Neutrophil (primary cell): ENCODE data around the gene SMC6.

Source experiments
- H3K27ac ChIP-seq: fragments of 200-600 bp; sonication (generic); 2 replicates; pipeline ENCODE4 v1.5.1; 2016; ENCODE audit warnings: mild to moderate bottlenecking, moderate library complexity
- H3K27me3 ChIP-seq: fragments of 200-600 bp; sonication (generic); 2 replicates; pipeline ENCODE4 v1.6.0; 2016; ENCODE audit warnings: mild to moderate bottlenecking
- H3K36me3 ChIP-seq: fragments of 200-600 bp; sonication (generic); 2 replicates; pipeline ENCODE4 v1.5.1; 2017
- H3K4me1 ChIP-seq, 2 experiments: fragments of 200-600 bp in 1 of 2; sonication (generic) in 1 of 2; 1 replicate in 1 of 2; 2 replicates in 1 of 2; pipeline versions ENCODE4 v1.5.1 to v1.6.1; 2013 to 2016; ENCODE audit warnings: low read depth in 1 of 2, low read length in 1 of 2, mild to moderate bottlenecking in 1 of 2, moderate library complexity in 1 of 2; ENCODE audit not compliant: control insufficient read depth in 1 of 2, insufficient read depth in 1 of 2
- H3K4me3 ChIP-seq, 2 experiments: fragments of 200-600 bp in 1 of 2; sonication (generic) in 1 of 2; 1 replicate in 1 of 2; 2 replicates in 1 of 2; pipeline ENCODE4 v1.5.1; 2013 to 2016; ENCODE audit warnings: low read depth in 1 of 2, low read length in 1 of 2, mild to moderate bottlenecking in 1 of 2, moderate library complexity in 1 of 2
- H3K9me3 ChIP-seq: fragments of 200-600 bp; sonication (generic); 2 replicates; pipeline ENCODE4 v1.5.1; 2016
- CTCF ChIP-seq: fragments of 200-600 bp; sonication (generic); IDR thresholded peaks from 2 replicates; pipeline ENCODE4 v1.5.1; 2016; ENCODE audit warnings: antibody characterized with exemption

SMC6 gene

GRCh38 chr2:17706845-17707244, 46.8 kb downstream of the SMC6 start:
- H3K27ac ChIP-seq, result no peak overlapping the region
- no peaks in the 10 kb centered on the region for H3K9me3 ChIP-seq
- H3K4me1 ChIP-seq, result no peaks in the 10 kb centered on the region
- H3K4me3 ChIP-seq, result no peak overlapping the region
- peaks cover 42% of the 10 kb centered on the region for H3K36me3 ChIP-seq
- H3K27me3 ChIP-seq, result no peaks in the 10 kb centered on the region
- TF ChIP-seq CTCF, result no peak

- Histone ChIP-seq H3K4me3 (no peak overlapping the region), H3K27ac (no peak overlapping the region), H3K36me3 (peaks cover 44% of the 10 kb centered on the region), H3K4me1 (no peaks in the 10 kb centered on the region), H3K27me3 (no peaks in the 10 kb centered on the region), H3K9me3 (no peaks in the 10 kb centered on the region)
- no peak for TF ChIP-seq CTCF
Measured at GRCh38 chr2:17690776-17691175, 62.8 kb downstream of the SMC6 start.

GRCh38 chr2:17689010-17689409, 64.6 kb downstream of the SMC6 start:
- no peak overlapping the region for H3K27ac ChIP-seq
- no peak overlapping the region for H3K4me3 ChIP-seq
- no peaks in the 10 kb centered on the region for H3K27me3 ChIP-seq
- H3K4me1 ChIP-seq, result no peaks in the 10 kb centered on the region
- peaks cover 28% of the 10 kb centered on the region for H3K36me3 ChIP-seq
- no peaks in the 10 kb centered on the region for H3K9me3 ChIP-seq
- no peak for TF ChIP-seq CTCF

GRCh38 chr2:17688600-17688999, 65.0 kb downstream of the SMC6 start:
- Histone ChIP-seq H3K27ac (no peak overlapping the region), H3K4me3 (no peak overlapping the region), H3K4me1 (no peaks in the 10 kb centered on the region), H3K36me3 (peaks cover 28% of the 10 kb centered on the region), H3K9me3 (no peaks in the 10 kb centered on the region), H3K27me3 (no peaks in the 10 kb centered on the region)
- TF ChIP-seq CTCF, result no peak

GRCh38 chr2:17683981-17684380, 69.6 kb downstream of the SMC6 start:
- H3K9me3 ChIP-seq, result no peaks in the 10 kb centered on the region
- H3K4me1 ChIP-seq, result no peaks in the 10 kb centered on the region
- peaks cover 39% of the 10 kb centered on the region for H3K36me3 ChIP-seq
- no peak overlapping the region for H3K27ac ChIP-seq
- no peak for TF ChIP-seq CTCF
- no peak overlapping the region for H3K4me3 ChIP-seq
- H3K27me3 ChIP-seq, result no peaks in the 10 kb centered on the region
